OCI-LY3 (cell line): ENCODE results near the gene ZNF710.
A peak's percentile ranks its signal among the peaks of the same experiment; 100 is the strongest.

ENCODE experiments used
- H2AFZ ChIP-seq: fragments of 200-600, 300-600 bp; shearing (Covaris generic); 2 replicates; pipeline ENCODE4 v1.6.0; 2014; ENCODE audit warnings: antibody characterized with exemption, low read depth, low read length
- H3K27ac ChIP-seq: fragments of 200-600, 300-600 bp; sonication (generic); 2 replicates; pipeline ENCODE4 v1.5.1; 2014; ENCODE audit warnings: mild to moderate bottlenecking, low read length, moderate library complexity, mixed read lengths
- H3K27me3 ChIP-seq: fragments of 200-600, 300-600 bp; sonication (generic); 2 replicates; pipeline ENCODE4 v1.6.1; 2014; ENCODE audit warnings: low read depth, low read length, mixed read lengths
- H3K36me3 ChIP-seq: fragments of 200-600, 300-600 bp; sonication (generic); replicated peaks from 2 replicates; pipeline ENCODE3; 2014; ENCODE audit warnings: low read depth, low read length, mixed read lengths
- H3K4me1 ChIP-seq: fragments of 300-600, 200-600 bp; sonication (generic); 2 replicates; pipeline ENCODE4 v1.6.1; 2014; ENCODE audit warnings: low read length, mixed read lengths
- H3K4me2 ChIP-seq: fragments of 200-600, 300-600 bp; sonication (generic); 2 replicates; pipeline ENCODE4 v1.6.1; 2014; ENCODE audit warnings: low read length, mixed read lengths
- H3K4me3 ChIP-seq: fragments of 300-600, 200-600 bp; sonication (generic); 2 replicates; pipeline ENCODE4 v1.5.1; 2014; ENCODE audit warnings: antibody characterized with exemption, mild to moderate bottlenecking, low read length, moderate library complexity
- H3K79me2 ChIP-seq: fragments of 300-600, 200-600 bp; shearing (Covaris generic); 2 replicates; pipeline ENCODE4 v1.6.1; 2014; ENCODE audit warnings: mild to moderate bottlenecking, low read length, mixed read lengths
- H3K9ac ChIP-seq: fragments of 300-600, 200-600 bp; shearing (Covaris generic); 2 replicates; pipeline ENCODE4 v1.6.0; 2014; ENCODE audit warnings: mild to moderate bottlenecking, low read length, moderate library complexity
- H3K9me3 ChIP-seq: fragments of 200-600, 300-600 bp; shearing (Covaris generic); 2 replicates; pipeline ENCODE4 v1.6.1; 2014; ENCODE audit warnings: low read length, mixed read lengths; ENCODE audit not compliant: insufficient read depth
- H4K20me1 ChIP-seq: fragments of 200-600, 300-600 bp; sonication (generic); 2 replicates; pipeline ENCODE4 v1.6.1; 2016; ENCODE audit warnings: low read length, mixed read lengths; ENCODE audit not compliant: insufficient read depth
- EZH2phosphoT487 ChIP-seq: fragments of 200-600 bp; shearing (Covaris generic); IDR thresholded peaks from 2 replicates; pipeline ENCODE4 v1.6.1; 2018; ENCODE audit warnings: antibody characterized with exemption, mixed run types, low read depth
- TF ChIP-seq, protein P1 (sequence below): fragments of 200-600, 300-600 bp; sonication (generic); IDR thresholded peaks from 2 replicates; pipeline ENCODE4 v1.5.1; 2014; ENCODE audit warnings: antibody characterized with exemption, low read length, low read depth

ZNF710 gene

DNA sequence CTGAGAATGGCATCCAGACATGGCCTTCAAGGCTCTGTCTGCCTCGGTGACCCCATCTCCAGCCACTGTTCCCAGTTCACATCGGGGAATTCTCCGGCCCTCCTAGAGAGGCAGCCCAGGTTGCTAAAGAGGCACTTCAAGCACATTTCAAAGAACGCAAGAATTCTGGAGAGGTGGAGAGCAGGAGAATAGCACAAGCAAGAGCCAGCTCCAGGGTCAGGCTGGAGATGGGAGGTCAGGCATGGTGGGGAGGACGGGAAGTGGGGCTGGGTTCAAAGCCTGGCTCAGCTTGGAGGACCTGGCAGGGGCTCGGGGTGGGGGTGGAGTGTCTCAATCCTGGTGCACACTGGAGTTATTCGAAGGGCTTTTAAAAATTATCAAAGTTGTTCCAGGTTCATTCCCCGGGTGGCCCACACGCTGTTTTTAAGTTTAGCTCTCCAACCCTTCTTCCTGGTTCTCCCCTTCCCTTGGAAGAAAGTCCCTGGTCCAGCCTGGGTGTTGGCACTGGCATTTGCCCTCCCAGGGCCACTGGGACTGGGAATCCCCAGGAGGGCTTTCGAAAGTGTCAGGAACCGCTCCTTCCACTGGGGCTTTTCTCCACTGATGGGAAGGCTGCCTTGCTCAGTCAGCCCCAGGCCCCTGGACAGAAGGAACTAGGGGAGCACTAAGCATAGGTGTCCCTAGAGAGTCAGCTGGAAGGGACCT, 35.8 kb downstream of the ZNF710 start:
- Histone ChIP-seq H3K4me2 (no peak overlapping the region), H3K9me3 (no peaks in the 10 kb centered on the region), H2AFZ (no peak overlapping the region), H3K9ac (no peak overlapping the region; the same call in 1 of the 2 replicates), H3K27me3 (no peaks in the 10 kb centered on the region), H3K27ac (peak overlapping the region; percentile 91), H3K79me2 (peaks cover 98% of the 10 kb centered on the region), H3K4me3 (no peak overlapping the region), H4K20me1 (no peaks in the 10 kb centered on the region), H3K4me1 (peaks cover 87% of the 10 kb centered on the region), H3K36me3 (peaks cover 29% of the 10 kb centered on the region)
- TF ChIP-seq, protein P1, sequence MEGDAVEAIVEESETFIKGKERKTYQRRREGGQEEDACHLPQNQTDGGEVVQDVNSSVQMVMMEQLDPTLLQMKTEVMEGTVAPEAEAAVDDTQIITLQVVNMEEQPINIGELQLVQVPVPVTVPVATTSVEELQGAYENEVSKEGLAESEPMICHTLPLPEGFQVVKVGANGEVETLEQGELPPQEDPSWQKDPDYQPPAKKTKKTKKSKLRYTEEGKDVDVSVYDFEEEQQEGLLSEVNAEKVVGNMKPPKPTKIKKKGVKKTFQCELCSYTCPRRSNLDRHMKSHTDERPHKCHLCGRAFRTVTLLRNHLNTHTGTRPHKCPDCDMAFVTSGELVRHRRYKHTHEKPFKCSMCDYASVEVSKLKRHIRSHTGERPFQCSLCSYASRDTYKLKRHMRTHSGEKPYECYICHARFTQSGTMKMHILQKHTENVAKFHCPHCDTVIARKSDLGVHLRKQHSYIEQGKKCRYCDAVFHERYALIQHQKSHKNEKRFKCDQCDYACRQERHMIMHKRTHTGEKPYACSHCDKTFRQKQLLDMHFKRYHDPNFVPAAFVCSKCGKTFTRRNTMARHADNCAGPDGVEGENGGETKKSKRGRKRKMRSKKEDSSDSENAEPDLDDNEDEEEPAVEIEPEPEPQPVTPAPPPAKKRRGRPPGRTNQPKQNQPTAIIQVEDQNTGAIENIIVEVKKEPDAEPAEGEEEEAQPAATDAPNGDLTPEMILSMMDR = no peak
- no peak for TF ChIP-seq EZH2phosphoT487

DNA sequence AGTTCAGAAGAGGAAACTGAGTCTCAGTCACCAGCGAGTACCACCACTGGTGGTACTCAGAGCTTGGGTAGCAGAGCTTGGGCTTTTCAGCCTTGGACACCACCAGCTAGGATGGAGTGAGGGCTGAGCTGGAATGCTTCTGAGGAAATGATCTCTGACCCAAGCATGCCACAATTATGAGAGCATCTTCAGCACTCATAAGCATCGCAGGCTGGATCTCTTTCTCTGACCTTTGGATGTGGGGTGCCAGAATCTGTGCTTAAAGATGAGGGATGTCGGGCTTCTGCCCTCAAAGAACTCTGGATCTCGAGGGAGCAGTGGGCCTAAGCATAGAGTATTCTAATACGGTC, 36.4 kb downstream of the ZNF710 start:
- Histone ChIP-seq H3K27ac (peak overlapping the region; percentile 91), H3K9ac (peak overlapping the region; percentile 47; the same call in 1 of the 2 replicates), H3K4me2 (peak overlapping the region; percentile 33), H3K36me3 (peaks cover 31% of the 10 kb centered on the region), H3K9me3 (no peaks in the 10 kb centered on the region), H3K79me2 (peaks cover 98% of the 10 kb centered on the region), H3K4me1 (peaks cover 84% of the 10 kb centered on the region), H4K20me1 (no peaks in the 10 kb centered on the region), H3K4me3 (no peak overlapping the region), H2AFZ (no peak overlapping the region), H3K27me3 (no peaks in the 10 kb centered on the region)
- no peak for TF ChIP-seq EZH2phosphoT487
- TF ChIP-seq, protein P1 = no peak

DNA sequence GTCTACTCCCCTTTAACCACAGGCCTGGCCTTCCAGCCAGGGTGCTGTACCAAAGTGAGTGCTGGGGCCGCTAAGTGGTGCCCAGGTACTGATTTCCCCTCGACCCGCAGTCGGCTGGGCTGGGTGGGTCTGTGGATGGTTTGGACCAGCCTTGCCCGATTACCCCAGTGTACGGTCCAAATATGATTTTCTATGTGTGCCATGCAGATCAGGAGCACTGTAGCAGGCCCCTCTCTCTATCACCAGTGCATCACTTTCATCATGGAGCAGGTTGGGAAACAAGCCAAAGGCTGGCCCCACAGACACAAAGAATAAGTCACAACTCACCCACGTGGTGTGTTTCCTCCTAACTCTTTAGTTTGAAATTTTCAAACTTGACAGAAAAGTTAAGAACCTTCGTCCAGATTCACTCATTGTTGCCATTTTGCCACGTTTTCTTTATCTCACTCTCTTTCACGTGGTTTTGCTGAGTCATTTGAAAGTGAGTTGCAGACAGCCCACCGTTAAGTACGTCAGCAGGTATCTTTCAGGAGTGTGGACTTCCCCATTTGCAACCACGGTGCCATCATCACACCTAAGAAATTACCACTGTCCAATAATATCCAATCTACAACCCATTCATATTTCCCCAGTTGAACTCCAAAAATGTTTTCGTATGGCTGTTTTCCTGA, 37.0 kb downstream of the ZNF710 start:
- Histone ChIP-seq H3K27me3 (no peaks in the 10 kb centered on the region), H3K9me3 (no peaks in the 10 kb centered on the region), H3K4me1 (peaks cover 84% of the 10 kb centered on the region), H3K4me2 (peak overlapping the region; percentile 33), H2AFZ (no peak overlapping the region), H3K36me3 (peaks cover 33% of the 10 kb centered on the region), H3K4me3 (0 out of 2 replicates have a peak overlapping the region, but pooled peaks have one; percentile 0), H4K20me1 (no peaks in the 10 kb centered on the region), H3K27ac (peak overlapping the region; percentile 91), H3K9ac (peak overlapping the region; percentile 47; the same call in 1 of the 2 replicates), H3K79me2 (peaks cover 98% of the 10 kb centered on the region)
- TF ChIP-seq, protein P1 = no peak
- no peak for TF ChIP-seq EZH2phosphoT487

DNA sequence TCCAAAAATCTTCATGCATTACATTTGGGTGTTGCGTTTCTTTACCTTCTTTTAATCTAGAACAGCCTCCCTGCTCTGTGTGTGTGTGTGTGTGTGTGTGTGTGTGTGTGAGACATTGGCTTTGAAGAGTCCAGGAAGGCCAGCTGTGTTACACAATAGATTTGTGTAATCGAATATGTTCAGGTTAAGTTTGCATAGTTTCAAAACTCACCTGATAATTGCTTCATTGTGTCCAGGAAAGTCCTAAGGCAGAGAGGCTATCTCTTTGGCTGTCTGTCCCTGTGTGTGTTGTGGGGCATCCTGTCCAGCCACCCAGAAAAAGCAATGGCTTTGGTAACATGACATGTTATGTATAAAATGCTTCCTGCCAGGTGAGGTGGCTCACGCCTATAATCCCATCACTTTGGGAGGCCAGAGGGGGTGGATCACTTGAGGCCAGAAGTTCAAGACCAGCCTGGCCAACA, 37.5 kb downstream of the ZNF710 start:
- peak overlapping the region; percentile 33 for H3K4me2 ChIP-seq
- 0 out of 2 replicates have a peak overlapping the region, but pooled peaks have one; percentile 0 for H3K4me3 ChIP-seq
- no peak overlapping the region for H2AFZ ChIP-seq
- H3K27me3 ChIP-seq = no peaks in the 10 kb centered on the region
- no peaks in the 10 kb centered on the region for H4K20me1 ChIP-seq
- peaks cover 98% of the 10 kb centered on the region for H3K79me2 ChIP-seq
- TF ChIP-seq, protein P1 = no peak
- no peak for TF ChIP-seq EZH2phosphoT487
- H3K36me3 ChIP-seq = peaks cover 33% of the 10 kb centered on the region
- peaks cover 84% of the 10 kb centered on the region for H3K4me1 ChIP-seq
- H3K9ac ChIP-seq = peak overlapping the region; percentile 32; the same call in 1 of the 2 replicates
- H3K9me3 ChIP-seq = no peaks in the 10 kb centered on the region
- peak overlapping the region; percentile 91 for H3K27ac ChIP-seq
